Measurements from ENCODE around the gene KCNQ1OT1.

DNA sequence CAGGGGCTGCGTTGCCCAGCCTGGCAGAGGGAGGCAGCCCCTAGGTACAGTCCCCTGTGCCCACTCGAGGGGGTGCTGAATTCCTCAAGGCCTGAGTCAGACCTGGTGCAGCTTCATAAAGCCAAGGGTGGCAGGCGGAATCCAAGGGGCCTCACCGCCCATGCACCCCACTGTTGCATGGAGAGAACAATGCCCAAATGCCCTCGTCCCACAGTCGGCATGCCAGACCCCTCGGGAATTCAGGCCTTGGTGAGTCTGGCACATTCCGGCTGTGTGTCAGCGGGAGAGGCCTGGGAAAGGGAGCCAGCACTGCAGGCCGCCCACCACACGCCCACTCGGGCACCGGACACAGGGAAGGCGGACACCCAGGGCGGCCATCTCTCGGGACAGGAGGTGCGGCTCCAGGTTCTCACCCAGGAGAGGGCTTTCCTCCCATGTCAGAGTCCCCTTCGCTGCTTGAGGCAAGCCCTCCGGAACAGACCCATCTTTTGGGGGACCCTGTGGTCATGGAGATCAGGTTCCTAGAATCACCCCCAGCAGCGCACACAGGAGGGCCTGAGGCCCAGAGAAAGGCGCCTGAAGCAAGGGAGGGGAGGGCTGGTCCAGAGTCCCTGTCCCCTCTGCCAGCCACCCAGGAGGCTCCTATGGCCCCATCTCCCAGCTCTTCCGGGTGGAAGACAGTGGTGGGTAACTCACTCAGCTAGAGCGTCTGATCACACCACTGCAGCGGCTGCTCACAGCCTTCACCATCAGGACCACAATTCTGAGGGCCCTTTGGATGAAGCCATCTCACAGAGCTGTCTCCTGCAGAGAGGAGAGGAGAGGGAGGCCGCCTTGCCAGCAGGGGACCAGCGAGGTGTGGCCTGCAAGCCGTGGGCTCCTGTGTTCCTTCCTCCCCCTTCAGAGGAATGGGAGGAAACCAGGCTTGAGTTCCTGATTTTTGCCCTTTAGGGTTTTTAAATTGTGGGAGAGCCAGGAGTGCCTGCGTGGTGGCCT is 31.6 kb upstream of the KCNQ1OT1 start:
- TF ChIP-seq CTCF (IDR thresholded peaks at IDR 0.05 in 8 of 11, conservative IDR thresholded peaks at IDR 0.05 in 3 of 11) = no peak
- no peak for TF ChIP-seq POLR2A (IDR thresholded peaks at IDR 0.05)
- TF ChIP-seq POLR2AphosphoS5 (IDR thresholded peaks at IDR 0.05) = no peak
